IMR-90 (cell line): Measurements from ENCODE around the gene IGF1R.

Experiments used
- BHLHE40 ChIP-seq: fragments of 150-350 bp; IDR thresholded peaks from 2 replicates; pipeline ENCODE4 v1.6.1; 2016; ENCODE audit warnings: mild to moderate bottlenecking, low read depth, low read length
- CEBPB ChIP-seq: IDR thresholded peaks from 2 replicates; pipeline ENCODE4 v1.6.1; 2012; ENCODE audit warnings: low read depth, low read length, improper control_type of control experiment
- CHD1 ChIP-seq: IDR thresholded peaks from 2 replicates; pipeline ENCODE4 v1.6.1; 2012; ENCODE audit warnings: low read depth, low read length, improper control_type of control experiment
- CTCF ChIP-seq: conservative IDR thresholded peaks from 2 replicates; pipeline ENCODE4 v1.5.1; 2012; ENCODE audit warnings: mild to moderate bottlenecking, low read depth, low read length, improper control_type of control experiment
- ELK1 ChIP-seq: fragments of 150-350 bp; IDR thresholded peaks from 2 replicates; pipeline ENCODE4 v1.6.1; 2016; ENCODE audit warnings: low read depth, mild to moderate bottlenecking, low read length, moderate library complexity, borderline replicate concordance
- FOS ChIP-seq: fragments of 150-350 bp; IDR thresholded peaks from 2 replicates; pipeline ENCODE4 v1.6.1; 2016; ENCODE audit warnings: low read depth, low read length
- MAFK ChIP-seq: IDR thresholded peaks from 2 replicates; pipeline ENCODE4 v1.6.1; 2012; ENCODE audit warnings: low read depth, low read length, improper control_type of control experiment
- MXI1 ChIP-seq: IDR thresholded peaks from 2 replicates; pipeline ENCODE4 v1.6.1; 2012; ENCODE audit warnings: low read depth, mild to moderate bottlenecking, low read length, moderate library complexity, borderline replicate concordance
- NFE2L2 ChIP-seq: fragments of 150-350 bp; IDR thresholded peaks from 2 replicates; pipeline ENCODE4 v1.6.1; 2016; ENCODE audit warnings: low read depth, mild to moderate bottlenecking, low read length
- POLR2A ChIP-seq: IDR thresholded peaks from 2 replicates; pipeline ENCODE4 v1.6.1; 2012; ENCODE audit warnings: mild to moderate bottlenecking, low read depth, low read length
- RCOR1 ChIP-seq: IDR thresholded peaks from 2 replicates; pipeline ENCODE4 v1.6.1; 2012; ENCODE audit warnings: mild to moderate bottlenecking, low read length, improper control_type of control experiment; ENCODE audit not compliant: insufficient replicate concordance
- RFX5 ChIP-seq: IDR thresholded peaks from 2 replicates; pipeline ENCODE4 v1.8.0; 2012; ENCODE audit warnings: low read depth, mild to moderate bottlenecking, low read length, moderate library complexity
- SMC3 ChIP-seq: fragments of 150-350 bp; IDR thresholded peaks from 2 replicates; pipeline ENCODE4 v1.6.1; 2016; ENCODE audit warnings: low read depth, mild to moderate bottlenecking, antibody characterized with exemption, low read length, moderate library complexity
- USF2 ChIP-seq: fragments of 150-350 bp; IDR thresholded peaks from 2 replicates; pipeline ENCODE4 v1.6.1; 2017; ENCODE audit warnings: mild to moderate bottlenecking, antibody characterized with exemption, low read length, low read depth

- no peak for TF ChIP-seq POLR2A
- TF ChIP-seq CTCF = no peak
- no peak for TF ChIP-seq USF2
- TF ChIP-seq RCOR1 = no peak
- TF ChIP-seq CEBPB = no peak
- TF ChIP-seq BHLHE40 = no peak
- no peak for TF ChIP-seq CHD1
- no peak for TF ChIP-seq MXI1
- TF ChIP-seq ELK1 = no peak
- TF ChIP-seq FOS = no peak
- TF ChIP-seq NFE2L2 = no peak
- no peak for TF ChIP-seq RFX5
- TF ChIP-seq MAFK = no peak
- no peak for TF ChIP-seq SMC3
These were observed 164.5 kb downstream of the IGF1R start for GRCh38 chr15:98812716-98813446.
